ENCODE data around the gene DNAJC11. TPM values are rescaled to one million over a fixed set of nuclear protein-coding genes. Genes with fewer than 3 reads are reported as not detected.
"Not testable (repeated sequence)": the region's sequence is repeated elsewhere in the genome, so short reads cannot be mapped to it uniquely, and the experiment has no call there.

Gene DNAJC11
- total and polyA plus RNA-seq, 4 donors: 15.5 to 31.5 (median 27.2) TPM

GRCh38 chr1:6652986-6653385 lies 48.6 kb downstream of the DNAJC11 start:
- WGBS, 2 donors: 88 to 89% methylated on average over 6 of the region's 6 CpGs
- DNase-seq (no peak), ATAC-seq (ENCODE audit: low FRiP score) (no peak)
- Histone ChIP-seq H3K4me3 (ENCODE audit: low read length in 2 of 2) (no peak overlapping the region), H3K4me1 (ENCODE audit: control insufficient read depth in 1 of 2, insufficient read depth in 2 of 2, low read length in 2 of 2) (no peaks in the 10 kb centered on the region), H3K27ac (ENCODE audit: low read depth in 1 of 2, low read length in 2 of 2) (no peak overlapping the region), H3K36me3 (ENCODE audit: control insufficient read depth in 1 of 2, insufficient read depth in 2 of 2, low read length in 1 of 2) (peaks cover 0 to 7% of the 10 kb centered on the region in 2 donors), H3K9me3 (ENCODE audit: control insufficient read depth, low read length) (no peaks in the 10 kb centered on the region), H3K27me3 (ENCODE audit: control insufficient read depth in 1 of 2, insufficient read depth in 2 of 2, low read length in 1 of 2) (no peaks in the 10 kb centered on the region)
- intact Hi-C loops (cut with DNase I): no loop called here

DNA sequence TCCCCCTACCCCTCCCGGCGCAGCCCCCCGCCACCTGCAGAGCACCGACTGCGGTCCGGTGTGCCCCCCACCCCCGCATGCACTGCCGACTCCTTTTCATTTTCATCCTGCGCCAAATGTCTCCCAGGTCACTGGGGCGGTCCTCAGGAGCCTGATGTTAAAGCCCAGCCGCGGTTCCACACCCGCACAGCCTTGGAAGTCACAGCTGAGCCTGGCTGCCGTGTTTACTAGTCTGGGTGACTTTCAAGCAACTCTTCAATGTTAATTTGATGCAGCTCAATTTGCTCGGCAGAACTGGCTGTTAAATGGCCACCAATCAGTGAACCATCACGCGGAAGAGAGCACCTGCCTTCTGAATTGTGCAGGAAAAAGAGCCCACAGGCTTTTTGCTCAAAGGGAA lies 49.7 kb downstream of the DNAJC11 start:
- Histone ChIP-seq H3K27ac (ENCODE audit: low read depth in 1 of 2, low read length in 2 of 2) (no peak overlapping the region), H3K36me3 (ENCODE audit: control insufficient read depth in 1 of 2, insufficient read depth in 2 of 2, low read length in 1 of 2) (peaks cover 0 to 7% of the 10 kb centered on the region in 2 donors), H3K4me3 (ENCODE audit: low read length in 2 of 2) (no peak overlapping the region), H3K9me3 (ENCODE audit: control insufficient read depth, low read length) (no peaks in the 10 kb centered on the region), H3K4me1 (ENCODE audit: control insufficient read depth in 1 of 2, insufficient read depth in 2 of 2, low read length in 2 of 2) (no peaks in the 10 kb centered on the region), H3K27me3 (ENCODE audit: control insufficient read depth in 1 of 2, insufficient read depth in 2 of 2, low read length in 1 of 2) (no peaks in the 10 kb centered on the region)
- intact Hi-C loops (cut with DNase I): no loop called here
- WGBS, 2 donors: 91 to 94% methylated on average over 17 of the region's 17 CpGs
- DNase-seq (no peak), ATAC-seq (ENCODE audit: low FRiP score) (no peak)

GRCh38 chr1:6648556-6648955 lies 53.1 kb downstream of the DNAJC11 start:
- WGBS, 2 donors: 88 to 91% methylated on average over 6 of the region's 6 CpGs
- H3K36me3 ChIP-seq (ENCODE audit: control insufficient read depth in 1 of 2, insufficient read depth in 2 of 2, low read length in 1 of 2): peaks cover 0 to 4% of the 10 kb centered on the region in 2 donors
- H3K27ac ChIP-seq (ENCODE audit: low read depth in 1 of 2, low read length in 2 of 2): no peak overlapping the region
- no peaks in the 10 kb centered on the region for H3K9me3 ChIP-seq (ENCODE audit: control insufficient read depth, low read length)
- ATAC-seq (ENCODE audit: low FRiP score): no peak
- intact Hi-C loops (cut with DNase I): loop anchor here in 1 of 2 donors (5.0 to 10.0 kb wide), 2 partner anchors 94 to 161 kb away; partner anchors contain the start of genes NOL9 and TAS1R1
- DNase-seq: no peak
- H3K4me3 ChIP-seq (ENCODE audit: low read length in 2 of 2): no peak overlapping the region
- no peaks in the 10 kb centered on the region for H3K27me3 ChIP-seq (ENCODE audit: control insufficient read depth in 1 of 2, insufficient read depth in 2 of 2, low read length in 1 of 2)
- H3K4me1 ChIP-seq (ENCODE audit: control insufficient read depth in 1 of 2, insufficient read depth in 2 of 2, low read length in 2 of 2): no peaks in the 10 kb centered on the region

DNA sequence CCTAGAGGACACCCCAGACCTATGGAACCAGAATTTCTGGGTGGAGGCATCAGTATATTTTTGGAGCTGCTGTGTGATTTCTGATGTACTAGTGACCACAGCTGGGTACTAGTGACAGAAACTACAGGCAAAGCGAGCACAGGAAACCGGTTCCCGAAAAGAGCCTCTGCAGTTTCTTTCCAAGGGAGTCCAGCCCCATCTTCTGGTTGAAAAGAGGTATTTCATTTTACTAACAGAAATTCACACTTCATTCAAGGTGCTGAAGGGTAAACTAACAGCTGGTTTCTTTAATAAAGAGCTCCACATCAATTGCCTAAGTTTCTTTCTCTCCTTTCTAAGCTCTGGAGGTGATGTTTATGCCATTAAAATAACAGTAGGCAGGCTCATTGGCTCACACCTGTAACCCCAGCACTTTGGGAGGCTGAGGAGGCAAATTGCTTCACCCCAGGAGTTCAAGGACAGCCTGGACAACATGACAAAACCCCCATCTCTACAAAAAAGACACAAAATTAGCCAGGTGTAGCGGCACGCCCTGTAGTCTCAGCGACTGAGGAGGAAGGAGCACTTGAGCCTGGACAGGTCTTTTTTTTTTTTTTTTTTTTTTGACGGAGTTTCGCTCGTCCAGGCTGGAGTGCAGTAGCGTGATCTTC lies 55.0 kb downstream of the DNAJC11 start:
- Histone ChIP-seq H3K27ac (ENCODE audit: low read depth in 1 of 2, low read length in 2 of 2) (no peak overlapping the region), H3K4me1 (ENCODE audit: control insufficient read depth in 1 of 2, insufficient read depth in 2 of 2, low read length in 2 of 2) (no peaks in the 10 kb centered on the region), H3K4me3 (ENCODE audit: low read length in 2 of 2) (no peak overlapping the region), H3K36me3 (ENCODE audit: control insufficient read depth in 1 of 2, insufficient read depth in 2 of 2, low read length in 1 of 2) (no peaks in the 10 kb centered on the region), H3K27me3 (ENCODE audit: control insufficient read depth in 1 of 2, insufficient read depth in 2 of 2, low read length in 1 of 2) (no peaks in the 10 kb centered on the region), H3K9me3 (ENCODE audit: control insufficient read depth, low read length) (no peaks in the 10 kb centered on the region)
- DNase-seq (no peak), ATAC-seq (ENCODE audit: low FRiP score) (peak; percentile 72)
- 49 to 50% methylated on average over 9 to 10 of the region's 10 CpGs for WGBS, 2 donors
- intact Hi-C loops (cut with DNase I): loop anchor here (2.0 to 10.0 kb wide), 3 partner anchors 92 to 159 kb away; partner anchors contain the start of genes NOL9 (in 2 of the 2) and TAS1R1 (in 2 of the 2)

DNA sequence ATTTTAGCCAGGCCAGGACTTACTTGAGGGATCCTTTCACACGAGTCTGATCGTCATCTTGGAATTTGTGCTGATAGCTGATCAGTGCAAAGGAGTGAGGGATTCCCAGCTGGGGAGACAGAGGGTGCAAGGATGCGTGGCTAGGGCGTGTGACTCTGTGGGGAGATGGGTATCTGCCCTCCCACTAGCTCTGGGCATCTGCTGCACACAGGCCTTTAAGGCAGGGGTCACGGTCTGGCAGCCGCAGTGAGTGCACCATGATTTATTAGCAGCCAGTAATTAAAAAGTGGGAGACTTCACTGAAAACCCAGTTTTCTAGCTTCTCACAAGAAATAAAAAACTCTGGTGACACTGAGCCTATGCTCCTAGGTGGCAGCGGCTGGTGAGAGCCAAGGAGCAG lies 56.6 kb downstream of the DNAJC11 start:
- Histone ChIP-seq H3K9me3 (ENCODE audit: control insufficient read depth, low read length) (no peaks in the 10 kb centered on the region), H3K27ac (ENCODE audit: low read depth in 1 of 2, low read length in 2 of 2) (no peak overlapping the region), H3K4me1 (ENCODE audit: control insufficient read depth in 1 of 2, insufficient read depth in 2 of 2, low read length in 2 of 2) (no peaks in the 10 kb centered on the region), H3K36me3 (ENCODE audit: control insufficient read depth in 1 of 2, insufficient read depth in 2 of 2, low read length in 1 of 2) (no peaks in the 10 kb centered on the region), H3K27me3 (ENCODE audit: control insufficient read depth in 1 of 2, insufficient read depth in 2 of 2, low read length in 1 of 2) (no peaks in the 10 kb centered on the region), H3K4me3 (ENCODE audit: low read length in 2 of 2) (no peak overlapping the region)
- intact Hi-C loops (cut with DNase I): loop anchor here (2.0 to 10.0 kb wide), 3 partner anchors 90 to 158 kb away; partner anchors contain the start of genes NOL9 (in 1 of the 2) and TAS1R1 (in 1 of the 2)
- DNase-seq: peak in 1 of 2 donors; percentile 3
- WGBS, 2 donors: 92% methylated on average over 7 of the region's 7 CpGs
- ATAC-seq (ENCODE audit: low FRiP score): no peak

- H3K9me3 ChIP-seq (ENCODE audit: control insufficient read depth, low read length); H3K36me3 ChIP-seq (ENCODE audit: control insufficient read depth in 1 of 2, insufficient read depth in 2 of 2, low read length in 1 of 2); H3K4me1 ChIP-seq (ENCODE audit: control insufficient read depth in 1 of 2, insufficient read depth in 2 of 2, low read length in 2 of 2); H3K4me3 ChIP-seq (ENCODE audit: low read length in 2 of 2); DNase-seq; H3K27ac ChIP-seq (ENCODE audit: low read depth in 1 of 2, low read length in 2 of 2); ATAC-seq (ENCODE audit: low FRiP score); H3K27me3 ChIP-seq (ENCODE audit: control insufficient read depth in 1 of 2, insufficient read depth in 2 of 2, low read length in 1 of 2): not testable (repeated sequence)
- intact Hi-C loops (cut with DNase I): loop anchor here in 1 of 2 donors (10.0 kb wide), 1 partner anchor 86 kb away; the partner anchor contains the start of genes NOL9 and TAS1R1
- WGBS, 2 donors: 88 to 98% methylated on average over 3 of the region's 3 CpGs
Measured at GRCh38 chr1:6640867-6641266, 60.7 kb downstream of the DNAJC11 start.

DNA sequence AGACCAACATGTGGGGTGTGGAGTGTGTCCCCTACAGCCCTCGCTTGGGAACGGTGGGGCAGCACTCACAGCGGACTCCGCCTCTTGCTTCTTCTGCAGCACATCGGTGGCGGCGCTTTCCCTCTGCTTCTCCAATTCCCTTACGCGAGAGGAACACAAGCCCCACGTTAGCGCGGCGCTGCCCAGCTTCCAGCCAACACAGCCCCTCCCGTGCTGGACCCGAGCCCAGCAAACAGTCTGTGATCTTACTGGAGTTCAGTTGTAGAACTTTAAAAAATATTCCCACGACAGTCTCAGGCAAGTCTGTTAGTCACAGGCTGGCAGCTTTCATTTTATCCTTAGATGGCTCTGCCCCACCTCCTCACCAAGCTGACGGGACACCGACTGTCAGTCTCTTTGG lies 63.4 kb downstream of the DNAJC11 start:
- 9 to 16% methylated on average over 18 of the region's 18 CpGs for WGBS, 2 donors
- peaks cover 0 to 2% of the 10 kb centered on the region in 2 donors for H3K36me3 ChIP-seq (ENCODE audit: control insufficient read depth in 1 of 2, insufficient read depth in 2 of 2, low read length in 1 of 2)
- intact Hi-C loops (cut with DNase I): no loop called here
- ATAC-seq (ENCODE audit: low FRiP score) (peak; percentile 88), DNase-seq (peak; percentile 94 to 97)
- peak overlapping the region in 1 of 2 donors; percentile 7 for H3K27ac ChIP-seq (ENCODE audit: low read depth in 1 of 2, low read length in 2 of 2)
- no peaks in the 10 kb centered on the region for H3K27me3 ChIP-seq (ENCODE audit: control insufficient read depth in 1 of 2, insufficient read depth in 2 of 2, low read length in 1 of 2)
- H3K4me3 ChIP-seq (ENCODE audit: low read length in 2 of 2): no peak overlapping the region
- no peaks in the 10 kb centered on the region for H3K9me3 ChIP-seq (ENCODE audit: control insufficient read depth, low read length)
- H3K4me1 ChIP-seq (ENCODE audit: control insufficient read depth in 1 of 2, insufficient read depth in 2 of 2, low read length in 2 of 2): no peaks in the 10 kb centered on the region

DNA sequence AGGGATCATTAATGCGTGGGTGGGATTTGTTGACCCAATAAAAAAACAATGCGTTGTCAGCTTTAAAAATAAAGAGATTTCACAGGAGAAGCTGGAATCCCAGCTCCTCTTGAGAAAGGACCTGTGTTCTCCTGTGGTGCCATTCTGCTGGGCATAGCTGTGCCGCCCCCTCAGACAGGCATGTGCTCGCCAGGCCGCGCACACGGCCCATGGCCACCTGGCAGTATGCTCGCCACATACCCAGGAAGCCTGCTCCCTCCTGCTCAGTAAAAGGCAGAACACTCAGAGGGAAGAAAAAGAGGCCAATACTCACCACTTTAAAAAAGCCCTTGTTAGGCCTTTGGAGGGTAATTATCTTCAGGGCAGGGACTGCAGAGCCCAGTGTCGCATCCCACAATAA lies 63.8 kb downstream of the DNAJC11 start:
- no peaks in the 10 kb centered on the region for H3K9me3 ChIP-seq (ENCODE audit: control insufficient read depth, low read length)
- H3K4me3 ChIP-seq (ENCODE audit: low read length in 2 of 2): no peak overlapping the region
- no peaks in the 10 kb centered on the region for H3K27me3 ChIP-seq (ENCODE audit: control insufficient read depth in 1 of 2, insufficient read depth in 2 of 2, low read length in 1 of 2)
- peaks cover 0 to 3% of the 10 kb centered on the region in 2 donors for H3K36me3 ChIP-seq (ENCODE audit: control insufficient read depth in 1 of 2, insufficient read depth in 2 of 2, low read length in 1 of 2)
- DNase-seq (no peak), ATAC-seq (ENCODE audit: low FRiP score) (peak; percentile 23)
- H3K4me1 ChIP-seq (ENCODE audit: control insufficient read depth in 1 of 2, insufficient read depth in 2 of 2, low read length in 2 of 2): no peaks in the 10 kb centered on the region
- 62% methylated on average over 9 of the region's 9 CpGs for WGBS, 2 donors
- peak overlapping the region in 1 of 2 donors; percentile 7 for H3K27ac ChIP-seq (ENCODE audit: low read depth in 1 of 2, low read length in 2 of 2)
- intact Hi-C loops (cut with DNase I): no loop called here

DNA sequence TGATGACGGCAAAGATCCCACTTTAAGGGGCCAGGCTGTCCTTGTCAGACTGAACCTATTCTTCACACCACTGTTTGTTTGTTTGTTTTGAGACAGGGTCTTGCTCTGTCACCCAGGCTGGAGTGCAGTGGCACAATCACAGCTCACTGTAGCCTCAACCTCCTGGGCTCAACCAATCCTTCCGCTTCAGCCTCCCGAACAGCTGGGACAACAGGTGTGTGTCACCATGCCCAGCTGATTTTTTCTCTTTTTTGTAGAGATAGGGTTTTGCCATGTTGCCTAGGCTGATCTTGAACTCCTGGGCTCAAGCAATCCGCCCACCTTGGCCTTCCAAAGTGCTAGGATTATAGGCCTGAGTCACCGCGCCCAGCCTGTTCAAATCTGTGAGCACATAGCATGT lies 64.8 kb downstream of the DNAJC11 start:
- DNase-seq; H3K36me3 ChIP-seq (ENCODE audit: control insufficient read depth in 1 of 2, insufficient read depth in 2 of 2, low read length in 1 of 2); H3K9me3 ChIP-seq (ENCODE audit: control insufficient read depth, low read length); H3K27me3 ChIP-seq (ENCODE audit: control insufficient read depth in 1 of 2, insufficient read depth in 2 of 2, low read length in 1 of 2); H3K4me3 ChIP-seq (ENCODE audit: low read length in 2 of 2); intact Hi-C loops (cut with DNase I); ATAC-seq (ENCODE audit: low FRiP score); H3K27ac ChIP-seq (ENCODE audit: low read depth in 1 of 2, low read length in 2 of 2); H3K4me1 ChIP-seq (ENCODE audit: control insufficient read depth in 1 of 2, insufficient read depth in 2 of 2, low read length in 2 of 2): not testable (repeated sequence)
- WGBS, 2 donors: 87 to 96% methylated on average over 6 of the region's 6 CpGs
